Gastroesophageal sphincter (tissue), 4 donors: ENCODE data around the gene ZCCHC3. TPM values are rescaled to one million over a fixed set of nuclear protein-coding genes. Genes with fewer than 3 reads are reported as not detected.

Experiments used
- ATAC-seq: fragments of 150-250 bp; one replicate; pipeline ENCODE4 v1.9.1; 2016; ENCODE audit warnings: mild to moderate bottlenecking, moderate library complexity
- H3K27ac ChIP-seq, 4 donors: fragments of 200-600 bp; sonication (generic) in 3 of 4; 1 replicate in 3 of 4; 2 replicates in 1 of 4; pipeline ENCODE4 v1.5.1; 2016 to 2019
- H3K27me3 ChIP-seq: fragments of 200-600 bp; sonication (generic); one replicate; pipeline ENCODE4 v1.5.1; 2019
- H3K36me3 ChIP-seq, 2 donors: fragments of 200-600 bp; sonication (generic); one replicate each; pipeline ENCODE4 v1.5.1; 2019; ENCODE audit warnings: control low read depth in 1 of 2
- H3K4me1 ChIP-seq, 3 donors: fragments of 200-600 bp; sonication (generic); 1 replicate in 2 of 3; 2 replicates in 1 of 3; pipeline ENCODE4 v1.5.1; 2016 to 2019; ENCODE audit warnings: control low read depth in 2 of 3
- H3K4me3 ChIP-seq, 2 donors: fragments of 200-600 bp; sonication (generic); one replicate each; pipeline ENCODE4 v1.5.1; 2019; ENCODE audit warnings: mild to moderate bottlenecking in 1 of 2, moderate library complexity in 1 of 2
- H3K9me3 ChIP-seq, 3 donors: fragments of 200-600 bp; sonication (generic); one replicate each; pipeline ENCODE4 v1.5.1; 2017 to 2019; ENCODE audit warnings: control low read depth in 2 of 3
- CTCF ChIP-seq, 4 experiments: fragments of 200-600 bp in 2 of 4; fragments of 450-650 bp in 2 of 4; sonication (generic) in 1 of 4; IDR thresholded peaks; one replicate each; pipeline ENCODE4 v1.5.1; 2017 to 2019; ENCODE audit warnings: antibody characterized with exemption in 4 of 4, mild to moderate bottlenecking in 2 of 4, moderate library complexity in 2 of 4
- EP300 ChIP-seq: sonication (generic); formaldehyde crosslinking; IDR thresholded peaks from one replicate; pipeline ENCODE4 v1.6.1; 2017; ENCODE audit warnings: antibody characterized with exemption, mild to moderate bottlenecking
- POLR2A ChIP-seq, 2 donors: fragments of 450-650 bp; IDR thresholded peaks; one replicate each; pipeline ENCODE4 v1.6.1; 2017; ENCODE audit warnings: antibody characterized with exemption in 2 of 2, mild to moderate bottlenecking in 2 of 2, moderate library complexity in 1 of 2
- POLR2AphosphoS5 ChIP-seq: sonication (generic); formaldehyde crosslinking; IDR thresholded peaks from one replicate; pipeline ENCODE4 v1.6.1; 2017; ENCODE audit warnings: antibody characterized with exemption
- WGBS, 2 donors: methylation state at CpG; one replicate each; pipeline ENCODE4 v1.1.5; 2018; ENCODE audit warnings: low coverage in 1 of 2; 5-methylcytosine and 5-hydroxymethylcytosine counted together
- total RNA-seq, 4 donors: library from RNA; depleted of rRNA; stranded (reverse); fragments of >200 nt; gene quantifications; one replicate each; pipeline ENCODE4 v1.1.0, GENCODE V29; 2016

ZCCHC3 gene
- total RNA-seq, 4 donors from 2014 or later = 17.4 to 24.0 (median 21.4) TPM

GRCh38 chr20:347640-348484 lies 50.5 kb downstream of the ZCCHC3 start:
- 0 to 2% methylated on average over 12 to 15 of the region's 61 CpGs for WGBS, 2 donors
- Histone ChIP-seq H3K36me3 (peaks cover 0 to 32% of the 10 kb centered on the region in 2 donors), H3K9me3 (no peaks in the 10 kb centered on the region), H3K27ac (peak overlapping the region; percentile 75 to 95 (median 92)), H3K4me1 (peaks cover 0 to 40% (median 8%) of the 10 kb centered on the region in 3 donors), H3K4me3 (peak overlapping the region; percentile 48 to 65), H3K27me3 (no peaks in the 10 kb centered on the region)
- peak; percentile 93 for ATAC-seq
- TF ChIP-seq POLR2A (IDR thresholded peaks at IDR 0.05) (peak; percentile 27 to 47), POLR2AphosphoS5 (peak; percentile 63), EP300 (no peak), CTCF (IDR thresholded peaks at IDR 0.05) (peak in 2 of 4 experiments; percentile 4 to 6)

DNA sequence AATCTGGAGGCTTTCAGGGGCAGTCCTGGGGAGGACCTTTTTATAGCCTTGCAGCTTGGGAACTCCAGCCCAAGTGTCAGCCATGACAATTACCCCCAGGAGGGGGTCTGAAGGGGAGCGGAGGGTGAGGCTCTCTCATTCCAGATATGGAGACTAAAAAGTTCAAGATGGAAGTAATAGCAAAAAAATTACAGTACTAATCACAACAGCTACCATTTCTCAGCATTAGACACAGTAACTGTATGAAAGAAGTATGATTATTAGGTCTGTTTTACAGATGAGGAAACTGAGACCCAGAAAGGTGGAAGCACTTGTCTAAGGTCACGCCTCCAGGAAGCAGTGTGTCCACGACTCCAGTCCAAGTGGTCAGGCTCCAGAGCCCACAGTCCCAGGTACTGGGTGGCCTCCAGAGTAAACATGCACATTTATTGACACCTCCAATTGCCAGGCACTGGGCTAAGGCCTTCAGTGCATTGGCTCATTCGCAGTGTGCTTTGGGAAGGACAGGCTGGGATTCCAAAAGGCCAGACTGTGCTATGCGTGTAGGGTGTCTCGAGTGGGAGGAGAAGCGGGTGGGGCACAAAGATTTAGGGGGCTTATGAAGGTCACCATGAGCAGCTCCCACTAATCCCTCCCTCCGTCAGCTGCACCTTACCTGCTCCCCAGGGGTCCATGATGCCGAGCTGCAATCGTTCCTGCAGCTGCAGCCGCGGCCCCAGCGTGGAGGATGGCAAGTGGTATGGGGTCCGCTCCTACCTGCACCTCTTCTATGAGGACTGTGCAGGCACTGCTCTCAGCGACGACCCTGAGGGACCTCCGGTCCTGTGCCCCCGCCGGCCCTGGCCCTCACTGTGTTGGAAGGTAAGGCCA lies 51.8 kb downstream of the ZCCHC3 start:
- no peak for TF ChIP-seq CTCF (IDR thresholded peaks at IDR 0.05)
- TF ChIP-seq POLR2AphosphoS5 = no peak
- no peak for TF ChIP-seq EP300
- no peak for TF ChIP-seq POLR2A (IDR thresholded peaks at IDR 0.05)
- peak overlapping the region in 3 of 4 donors; percentile 91 to 95 (median 93) for H3K27ac ChIP-seq
- 71 to 97% methylated on average over 1 to 4 of the region's 19 CpGs for WGBS, 2 donors
- H3K4me1 ChIP-seq = peaks cover 0 to 42% (median 8%) of the 10 kb centered on the region in 3 donors
- no peaks in the 10 kb centered on the region for H3K27me3 ChIP-seq
- H3K36me3 ChIP-seq = peaks cover 0 to 43% of the 10 kb centered on the region in 2 donors
- H3K4me3 ChIP-seq = peak overlapping the region in 1 of 2 donors; percentile 65
- no peaks in the 10 kb centered on the region for H3K9me3 ChIP-seq
- ATAC-seq = no peak

Other genes starting within 250 kb of the ZCCHC3 start
- not detected for gene DEFB125, start 209.9 kb upstream of the ZCCHC3 start, total RNA-seq
- gene DEFB126, start 155.0 kb upstream of the ZCCHC3 start, total RNA-seq = not detected
- not detected for gene DEFB127, start 140.1 kb upstream of the ZCCHC3 start, total RNA-seq
- gene DEFB128, start 107.9 kb upstream of the ZCCHC3 start, total RNA-seq = not detected
- not detected for gene DEFB129, start 70.3 kb upstream of the ZCCHC3 start, total RNA-seq
- not detected for gene DEFB132, start 39.8 kb upstream of the ZCCHC3 start, total RNA-seq
- gene C20orf96, start 6.8 kb upstream of the ZCCHC3 start, total RNA-seq = 1 to 10 TPM in 2 of 4 donors, under 1 TPM in 2; 0.67 to 3.1 (median 1.3) TPM
- gene SOX12, start 28.0 kb downstream of the ZCCHC3 start, total RNA-seq = 1 to 10 TPM; 3.4 to 7.3 (median 5.9) TPM
- 10 to 100 TPM; 25.3 to 51.6 (median 30.2) TPM for gene NRSN2, start 49.5 kb downstream of the ZCCHC3 start, total RNA-seq
- 1 to 10 TPM in 3 of 4 donors, under 1 TPM in 1; 0.31 to 5.6 (median 3.9) TPM for gene TRIB3, start 83.2 kb downstream of the ZCCHC3 start, total RNA-seq
- 100 to 1,000 TPM in 1 of 4 donors, 10 to 100 TPM in 3; 50.9 to 111 (median 82.1) TPM for gene RBCK1, start 110.7 kb downstream of the ZCCHC3 start, total RNA-seq
- 10 to 100 TPM; 39.6 to 51.2 (median 39.9) TPM for gene TBC1D20, start 165.0 kb downstream of the ZCCHC3 start, total RNA-seq
- gene CSNK2A1, start 246.2 kb downstream of the ZCCHC3 start, total RNA-seq = 100 to 1,000 TPM in 2 of 4 donors, 10 to 100 TPM in 2; 69.1 to 109 (median 92.2) TPM